GM12878 (cell line): Measurements from ENCODE around the gene PJA1. TPM values are rescaled to one million over a fixed set of nuclear protein-coding genes. Genes with fewer than 3 reads are reported as not detected.

ENCODE experiments used
- ATAC-seq: fragments of 200-7000 bp; cut with Tn5 transposase; 3 replicates; pipeline ENCODE4 v1.9.1; 2020; ENCODE audit warnings: mild to moderate bottlenecking, moderate library complexity
- BruUV-seq: library from RNA; stranded (reverse); fragments of 400-500 nt; replicated peaks from 2 replicates; lab custom pipeline; 2021; lab: Mats Ljungman, UMichigan
- CTCF ChIA-PET: fragments of 300-600 bp; sonication (Branson Sonifier 250); formaldehyde crosslinking; extraction: SDS; loops from one replicate; lab custom pipeline; 2021; ENCODE audit warnings: inconsistent platforms; lab: Yijun Ruan, JAX
- POLR2A ChIA-PET: fragments of 350-600 bp; formaldehyde crosslinking; extraction: SDS; loops from one replicate; lab custom pipeline; 2021; ENCODE audit warnings: inconsistent platforms; lab: Charles Lee
- RAD21 ChIA-PET: fragments of 300-600 bp; sonication (Branson Sonifier 250); formaldehyde crosslinking; loops from one replicate; lab custom pipeline; 2023; ENCODE audit warnings: antibody characterized with exemption; ENCODE audit not compliant: unreplicated experiment; lab: Charles Lee
- SMC1A ChIA-PET: fragments of 300-600 bp; sonication (Branson Sonifier 250); formaldehyde crosslinking; loops from one replicate; lab custom pipeline; 2023; ENCODE audit not compliant: unreplicated experiment, uncharacterized antibody; lab: Charles Lee
- DNase-seq: peaks from one replicate; pipeline ENCODE4 v3.0.0-alpha.2; 2011; ENCODE audit warnings: low read depth, low spot score
- FAIRE-seq: peaks from 3 replicates; lab custom pipeline; 2011; peaks lifted over from hg19 to GRCh38; lab: Jason Lieb, UNC
- H2AFZ ChIP-seq: 2 replicates; pipeline ENCODE4 v1.6.0; 2011; ENCODE audit warnings: low read depth, low read length, control low read depth; ENCODE audit not compliant: control insufficient read depth
- H3K27ac ChIP-seq: 2 replicates; pipeline ENCODE4 v1.5.1; 2011; ENCODE audit warnings: control low read depth; ENCODE audit not compliant: control insufficient read depth, insufficient read depth
- H3K27me3 ChIP-seq, 2 experiments: replicated peaks in 1 of 2; 2 replicates each; pipeline versions ENCODE4 v1.6.0 to v1.6.1; 2011; ENCODE audit warnings: low read length in 1 of 2; ENCODE audit not compliant: control insufficient read depth in 2 of 2, insufficient read depth in 2 of 2
- H3K36me3 ChIP-seq, 2 experiments: 2 replicates each; pipeline ENCODE4 v1.5.1; 2011; ENCODE audit warnings: low read length in 1 of 2; ENCODE audit not compliant: control insufficient read depth in 2 of 2, insufficient read depth in 2 of 2
- H3K4me1 ChIP-seq: 2 replicates; pipeline ENCODE4 v1.6.1; 2011; ENCODE audit warnings: mild to moderate bottlenecking, low read length, moderate library complexity, mixed read lengths; ENCODE audit not compliant: control insufficient read depth, insufficient read depth
- H3K4me2 ChIP-seq: 2 replicates; pipeline ENCODE4 v1.6.0; 2011; ENCODE audit warnings: control low read depth; ENCODE audit not compliant: control insufficient read depth, insufficient read depth
- H3K4me3 ChIP-seq: fragments of 200-600 bp; sonication (generic); 2 replicates; pipeline ENCODE4 v1.5.1; 2016
- H3K79me2 ChIP-seq: 2 replicates; pipeline ENCODE4 v1.6.0; 2011; ENCODE audit warnings: low read length; ENCODE audit not compliant: control insufficient read depth, insufficient read depth
- H3K9ac ChIP-seq: 2 replicates; pipeline ENCODE4 v1.8.0; 2011; ENCODE audit warnings: low read length, control low read depth, mixed read lengths; ENCODE audit not compliant: control insufficient read depth, insufficient read depth
- H3K9me3 ChIP-seq: replicated peaks from 3 replicates; pipeline ENCODE4 v1.5.1; 2011; ENCODE audit warnings: mild to moderate bottlenecking, low read length; ENCODE audit not compliant: control insufficient read depth, insufficient read depth
- H4K20me1 ChIP-seq: 2 replicates; pipeline ENCODE4 v1.6.0; 2011; ENCODE audit not compliant: control insufficient read depth, insufficient read depth
- BCLAF1 ChIP-seq: fragments of 450-650 bp; IDR thresholded peaks from 2 replicates; pipeline ENCODE4 v1.6.1; 2017; ENCODE audit warnings: antibody characterized with exemption, mild to moderate bottlenecking, moderate library complexity
- CBX5 ChIP-seq: sonication (generic); IDR thresholded peaks from 2 replicates; pipeline ENCODE4 v1.6.1; 2016; ENCODE audit warnings: low read depth, moderate library complexity, mild to moderate bottlenecking, inconsistent platforms
- CEBPB ChIP-seq, 2 experiments: fragments of 150-350 bp in 1 of 2; IDR thresholded peaks; 2 replicates each; pipeline ENCODE4 v1.6.1; 2012 to 2014; ENCODE audit warnings: low read depth in 2 of 2, low read length in 2 of 2, borderline replicate concordance in 1 of 2, inconsistent platforms in 1 of 2
- CHD1 ChIP-seq: IDR thresholded peaks from 2 replicates; pipeline ENCODE4 v1.6.1; 2012; ENCODE audit warnings: low read depth, low read length, improper control_type of control experiment
- CHD2 ChIP-seq: IDR thresholded peaks from 2 replicates; pipeline ENCODE4 v1.6.1; 2011; ENCODE audit warnings: low read depth, low read length, improper control_type of control experiment, borderline replicate concordance
- MAX ChIP-seq: IDR thresholded peaks from 2 replicates; pipeline ENCODE4 v1.6.1; 2012; ENCODE audit warnings: low read depth, low read length, improper control_type of control experiment
- NFIC ChIP-seq: IDR thresholded peaks from 2 replicates; pipeline ENCODE4 v1.6.1; 2012; ENCODE audit warnings: low read depth, mild to moderate bottlenecking, inconsistent platforms, low read length, moderate library complexity
- PAX5 ChIP-seq: IDR thresholded peaks from 2 replicates; pipeline ENCODE4 v1.6.1; 2011; ENCODE audit warnings: low read depth, low read length, borderline replicate concordance
- POU2F2 ChIP-seq: IDR thresholded peaks from 3 replicates; pipeline ENCODE4 v1.6.1; 2011; ENCODE audit warnings: low read depth, mild to moderate bottlenecking, low read length, borderline replicate concordance
- RCOR1 ChIP-seq: conservative IDR thresholded peaks from 2 replicates; pipeline ENCODE4 v1.6.1; 2012; ENCODE audit warnings: low read depth, low read length, improper control_type of control experiment
- RFX5 ChIP-seq: IDR thresholded peaks from 2 replicates; pipeline ENCODE4 v1.6.1; 2011; ENCODE audit warnings: low read depth, low read length, improper control_type of control experiment
- SUPT20H ChIP-seq: IDR thresholded peaks from 2 replicates; pipeline ENCODE4 v1.6.1; 2011; ENCODE audit warnings: low read depth, mild to moderate bottlenecking, low read length, moderate library complexity, borderline replicate concordance; ENCODE audit not compliant: control insufficient read depth
- TCF12 ChIP-seq: IDR thresholded peaks from 2 replicates; pipeline ENCODE4 v1.6.1; 2011; ENCODE audit warnings: low read depth, mild to moderate bottlenecking, low read length
- ZNF207 ChIP-seq: fragments of 450-650 bp; IDR thresholded peaks from 2 replicates; pipeline ENCODE4 v1.6.1; 2014; ENCODE audit warnings: antibody characterized with exemption, mild to moderate bottlenecking, borderline replicate concordance
- WGBS: methylation state at CpG from one replicate; pipeline ENCODE4 v1.1.6; 2016; ENCODE audit warnings: low lambda C conversion rate; ENCODE audit not compliant: insufficient replicate concordance, insufficient coverage; ENCODE audit errors: missing lambda C conversion rate; 5-methylcytosine and 5-hydroxymethylcytosine counted together
- in situ Hi-C: fragments of 300-500 bp; cut with MboI; formaldehyde crosslinking; loops from 9 replicates; pipeline ENCODE4 v1.14.3; 2018; ENCODE audit warnings: mixed read lengths
- intact Hi-C: fragments of 100-400 bp; cut with micrococcal nuclease; formaldehyde crosslinking; loops from one replicate; pipeline ENCODE4 v1.14.2; 2022; ENCODE audit not compliant: unreplicated experiment
- polyA plus RNA-seq, 11 experiments: library from polyadenylated mRNA; depleted of rRNA in 4 of 11; unstranded in 6 of 11; stranded (reverse) in 5 of 11; fragments of >200 nt; fragmentation: Nextera tagmentation in 4 of 11; fragmentation: Illumina TruSeq in 1 of 11; extraction: Ambion mirVana in 4 of 11; extraction: Trizol in 1 of 11; gene quantifications; 1 replicate in 1 of 11; 2 replicates in 10 of 11; pipeline versions ENCODE4 v1.2.1 to v1.2.3, GENCODE V29; 2011 to 2016; ENCODE audit warnings: inconsistent platforms in 2 of 11, missing spikeins in 2 of 11, low read depth in 1 of 11
- total RNA-seq, 4 experiments: library from RNA; depleted of rRNA in 3 of 4; stranded (reverse); fragments of >200 nt in 3 of 4; fragmentation: Illumina TruSeq in 1 of 4; extraction: Trizol in 1 of 4; gene quantifications; 2 replicates each; pipeline versions ENCODE4 v1.2.1 to v1.2.3, GENCODE V29; 2013 to 2021

The PJA1 gene
- total and polyA plus RNA-seq, 10 of the 15 experiments (the other 5 are each of a cell fraction or from before 2014, with no cell fraction given): 5.2 to 19.5 (median 10.8) TPM

- RAD21 ChIA-PET: no interaction called here
- no peaks in the 10 kb centered on the region for H3K36me3 ChIP-seq
- H3K4me3 ChIP-seq: no peak overlapping the region
- WGBS: 3% methylated on average over 2 of the region's 2 CpGs
- no peaks in the 10 kb centered on the region for H4K20me1 ChIP-seq
- FAIRE-seq (no peak), ATAC-seq (no peak), DNase-seq (no peak)
- CTCF ChIA-PET: no interaction called here
- H3K27me3 ChIP-seq: no peaks in the 10 kb centered on the region
- SMC1A ChIA-PET: no interaction called here
- TF ChIP-seq CBX5 (no peak), POU2F2 (no peak), RFX5 (no peak), PAX5 (no peak), CHD2 (no peak), RCOR1 (no peak), BCLAF1 (no peak), TCF12 (no peak), NFIC (no peak), SUPT20H (no peak), MAX (no peak), ZNF207 (no peak), CEBPB (IDR thresholded peaks at IDR 0.05; ENCODE audit: borderline replicate concordance in 1 of 2, low read depth in 2 of 2, low read length in 2 of 2) (no peak), CHD1 (no peak)
- H3K4me2 ChIP-seq: no peak overlapping the region
- POLR2A ChIA-PET: no interaction called here
- no peak overlapping the region for H3K27ac ChIP-seq
- H2AFZ ChIP-seq: no peak overlapping the region
- no TSS peak for BruUV-seq
- intact Hi-C loops: no loop called here
- no peaks in the 10 kb centered on the region for H3K9me3 ChIP-seq
- H3K79me2 ChIP-seq: no peaks in the 10 kb centered on the region
- H3K4me1 ChIP-seq: no peaks in the 10 kb centered on the region
- in situ Hi-C loops: no loop called here
- no peak overlapping the region for H3K9ac ChIP-seq
Measured at GRCh38 chrX:69185886-69186285, 20.6 kb upstream of the PJA1 start.
